ENCODE measurements around the gene P2RX4. TPM values are rescaled to one million over a fixed set of nuclear protein-coding genes. Genes with fewer than 3 reads are reported as not detected.
A peak's percentile ranks its signal among the peaks of the same experiment; 100 is the strongest.

P2RX4 gene
- polyA plus RNA-seq, 4 donors, result 23.9 to 39.9 (median 30.6) TPM

DNA sequence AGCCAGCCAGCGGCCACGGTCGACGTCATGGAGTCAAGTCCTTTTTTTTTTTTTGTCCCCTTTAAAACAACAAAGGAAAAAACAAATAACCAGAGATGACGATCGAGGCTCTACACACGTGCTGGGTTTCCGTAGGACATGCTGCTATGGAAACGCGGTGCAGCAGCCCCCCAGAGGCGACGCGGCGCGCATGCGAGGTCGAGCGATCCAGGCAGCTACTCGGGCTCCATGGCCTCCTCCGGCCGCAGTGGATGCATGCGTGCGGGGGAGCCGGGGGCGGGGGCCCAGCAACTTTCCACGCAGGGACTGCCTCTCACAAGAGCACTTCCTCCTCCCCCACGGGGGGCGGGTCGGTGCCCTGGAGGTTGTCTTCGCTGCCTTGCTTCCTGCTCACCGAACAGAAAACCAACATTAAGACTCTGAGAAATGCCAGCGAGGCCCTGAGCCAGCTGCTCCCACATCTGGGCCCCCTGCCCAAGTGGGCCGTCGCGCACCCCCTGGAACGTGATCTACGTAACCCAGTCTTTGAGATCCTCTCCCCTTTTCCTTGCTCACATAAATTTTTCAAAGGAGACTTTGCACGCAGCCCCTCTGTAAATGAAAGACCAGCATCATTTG is 30.7 kb downstream of the P2RX4 start:
- DNase-seq (ENCODE audit: low read depth in 4 of 4, low spot score in 3 of 4), result peak in 3 of 4 donors; percentile 57 to 72 (median 71)

DNA sequence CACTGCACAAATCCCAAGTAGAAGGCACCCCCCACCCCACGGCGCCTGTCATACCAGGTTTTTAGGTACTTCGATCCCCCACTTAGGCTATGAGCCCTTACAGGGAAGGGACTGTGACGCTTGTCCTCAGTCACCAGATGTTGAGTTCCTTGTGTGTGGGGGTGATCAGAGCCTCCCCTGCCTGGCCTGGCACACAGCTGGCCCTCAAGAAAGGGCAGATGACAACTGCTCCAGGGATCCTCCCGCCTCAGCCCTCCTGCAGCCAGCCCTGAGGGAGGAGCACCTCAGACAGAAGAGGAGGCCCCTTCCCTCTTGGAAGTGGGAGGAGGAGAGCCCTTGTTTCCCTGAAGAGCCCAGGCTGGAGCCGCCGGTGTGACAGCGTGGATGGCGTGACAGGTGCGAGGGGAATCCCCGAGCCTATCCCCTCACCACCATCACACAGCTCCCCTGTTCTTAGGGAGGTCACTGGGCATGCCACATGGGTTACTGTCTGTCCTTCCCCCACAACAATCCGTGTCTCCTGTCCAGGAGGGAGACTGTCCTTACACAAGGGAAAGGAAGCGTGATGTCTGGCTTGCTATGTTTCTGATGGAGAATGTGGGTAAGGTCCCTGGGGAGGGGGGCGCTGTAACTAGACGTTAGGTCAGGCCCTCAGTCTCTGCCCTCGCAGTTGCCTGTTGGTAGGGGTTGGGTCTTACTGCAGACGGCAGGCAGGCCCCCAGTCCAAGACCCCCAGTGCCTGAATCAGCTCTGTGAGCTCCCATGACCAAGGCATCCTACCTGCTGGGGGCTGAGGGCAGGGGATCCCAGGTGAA is 31.4 kb downstream of the P2RX4 start:
- DNase-seq (ENCODE audit: low read depth in 4 of 4, low spot score in 3 of 4), result no peak

DNA sequence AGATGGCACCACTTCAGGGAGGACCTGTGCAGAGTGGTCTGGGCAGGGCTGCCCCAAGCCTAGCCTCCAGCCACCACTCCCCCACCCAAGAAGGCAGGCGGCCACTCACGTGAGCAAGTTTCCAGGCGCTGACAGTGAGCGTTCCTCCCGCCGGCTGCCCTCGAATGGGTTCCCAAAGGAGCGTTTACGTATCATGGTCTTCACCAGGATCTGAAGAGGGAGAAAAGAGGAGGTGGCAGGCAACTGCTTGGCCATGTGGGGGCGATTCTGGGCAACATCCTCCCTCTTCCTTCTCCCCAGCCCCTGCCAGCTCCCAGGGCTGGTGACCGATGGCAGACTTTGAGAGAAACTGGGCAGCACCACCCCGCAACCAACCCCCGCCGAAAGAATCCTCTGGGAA is 35.1 kb downstream of the P2RX4 start:
- DNase-seq (ENCODE audit: low read depth in 4 of 4, low spot score in 3 of 4), result no peak

GRCh38 chr12:121245951-121246350 is 36.0 kb downstream of the P2RX4 start:
- DNase-seq (ENCODE audit: low read depth in 4 of 4, low spot score in 3 of 4), result no peak

- DNase-seq (ENCODE audit: low read depth in 4 of 4, low spot score in 3 of 4), result no peak
These were observed 37.1 kb downstream of the P2RX4 start for GRCh38 chr12:121246893-121247557.

- DNase-seq (ENCODE audit: low read depth in 4 of 4, low spot score in 3 of 4), result peak in 1 of 4 donors; percentile 30
These were observed 38.7 kb downstream of the P2RX4 start for GRCh38 chr12:121248622-121249021.

- no peak for DNase-seq (ENCODE audit: low read depth in 4 of 4, low spot score in 3 of 4)
These were observed 40.4 kb downstream of the P2RX4 start for GRCh38 chr12:121250359-121250758.

DNA sequence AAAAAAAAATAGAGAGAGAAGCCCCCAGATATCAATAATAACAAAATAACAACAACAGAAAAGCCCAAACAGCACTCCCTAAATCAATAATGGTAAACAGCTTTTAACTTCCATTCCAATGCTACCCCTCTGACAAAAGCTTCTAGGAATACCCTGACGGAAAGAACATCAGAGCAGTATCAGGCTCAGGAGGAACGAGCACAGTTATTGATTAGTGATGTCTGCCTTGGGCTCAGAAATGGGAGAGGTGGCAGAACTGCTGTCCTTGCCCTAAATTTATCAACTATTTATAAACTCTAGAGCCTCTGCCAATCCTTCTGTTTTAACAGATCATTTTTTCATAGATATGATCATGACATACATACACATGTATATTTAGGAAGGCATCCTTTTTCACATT is 41.9 kb downstream of the P2RX4 start:
- no peak for DNase-seq (ENCODE audit: low read depth in 4 of 4, low spot score in 3 of 4)

- no peak for DNase-seq (ENCODE audit: low read depth in 4 of 4, low spot score in 3 of 4)
These were observed 42.9 kb downstream of the P2RX4 start for GRCh38 chr12:121252712-121253345.

DNA sequence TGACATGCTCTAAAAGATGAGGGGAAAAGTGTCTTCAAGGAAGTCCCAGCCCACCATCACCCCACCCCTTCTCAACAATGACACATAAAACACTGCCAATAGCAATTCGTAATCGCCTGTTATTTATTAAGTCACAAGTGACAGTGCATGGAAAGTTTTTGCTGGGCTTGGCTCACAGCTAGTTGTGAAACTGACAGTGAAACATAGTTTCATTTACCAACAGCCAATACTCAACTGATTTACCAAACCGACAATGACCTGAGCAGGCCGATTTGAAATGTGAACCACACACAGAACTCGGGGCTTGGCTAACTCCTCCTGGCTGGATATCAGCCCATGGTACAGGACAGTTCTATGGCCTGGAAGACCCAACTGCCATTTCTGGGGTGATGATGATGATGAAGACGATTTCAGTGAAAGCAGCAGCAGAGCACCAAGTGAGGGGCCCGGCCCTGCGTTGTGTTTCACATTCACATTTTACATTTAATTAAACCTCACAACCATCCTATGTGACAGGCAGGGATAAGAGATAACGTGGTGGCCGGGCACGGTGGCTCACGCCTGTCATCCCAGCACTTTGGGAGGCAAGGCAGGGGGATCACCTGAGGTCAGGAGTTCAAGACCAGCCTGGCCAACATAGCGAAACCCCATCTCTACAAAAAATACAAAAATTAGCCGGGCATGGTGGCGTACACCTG is 43.9 kb downstream of the P2RX4 start:
- no peak for DNase-seq (ENCODE audit: low read depth in 4 of 4, low spot score in 3 of 4)

- no peak for DNase-seq (ENCODE audit: low read depth in 4 of 4, low spot score in 3 of 4)
These were observed 45.5 kb downstream of the P2RX4 start for GRCh38 chr12:121255433-121255832.

GRCh38 chr12:121257704-121258449 is 47.9 kb downstream of the P2RX4 start:
- peak in 2 of 4 donors; percentile 37 to 80 for DNase-seq (ENCODE audit: low read depth in 4 of 4, low spot score in 3 of 4)

DNA sequence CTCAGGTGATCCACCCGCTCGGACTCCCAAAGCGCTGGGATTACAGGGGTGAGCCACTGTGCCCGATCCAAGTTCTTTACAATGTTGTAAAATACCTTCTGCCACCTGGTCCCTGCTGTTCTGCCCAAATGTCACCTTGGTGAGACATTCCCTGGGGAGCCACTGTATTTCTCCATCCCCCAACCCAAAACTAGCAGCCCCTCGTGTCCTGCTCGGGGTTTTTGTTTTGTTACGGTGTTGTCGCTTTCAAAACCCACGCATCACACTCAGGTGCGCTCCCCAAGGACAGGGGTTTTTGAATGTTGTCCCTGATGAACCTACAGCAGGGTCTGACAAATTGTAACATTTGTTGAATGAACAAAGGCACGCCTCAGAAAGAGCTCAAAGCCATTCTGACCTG is 49.1 kb downstream of the P2RX4 start:
- DNase-seq (ENCODE audit: low read depth in 4 of 4, low spot score in 3 of 4), result no peak

GRCh38 chr12:121260091-121260490 is 50.2 kb downstream of the P2RX4 start:
- no peak for DNase-seq (ENCODE audit: low read depth in 4 of 4, low spot score in 3 of 4)

DNA sequence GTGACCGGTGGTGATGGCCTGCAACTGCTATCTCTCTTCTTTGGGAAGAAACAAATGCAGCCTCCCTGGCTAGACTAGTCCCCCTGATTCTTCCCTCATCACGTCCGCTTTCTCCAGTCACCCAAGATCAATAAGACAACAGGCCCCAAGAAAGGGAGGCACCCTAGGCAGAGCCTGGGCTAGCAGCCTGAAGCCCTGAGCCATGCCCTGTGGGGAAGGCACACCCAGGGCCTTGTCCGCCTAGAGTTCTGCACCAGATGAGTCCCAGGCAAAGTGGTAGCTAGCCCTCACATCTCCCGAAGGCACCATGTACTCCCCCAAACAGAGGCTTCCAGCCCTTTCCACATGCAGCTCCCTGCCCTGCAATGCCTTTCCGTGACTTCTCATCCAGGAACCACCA is 51.5 kb downstream of the P2RX4 start:
- DNase-seq (ENCODE audit: low read depth in 4 of 4, low spot score in 3 of 4), result no peak

DNA sequence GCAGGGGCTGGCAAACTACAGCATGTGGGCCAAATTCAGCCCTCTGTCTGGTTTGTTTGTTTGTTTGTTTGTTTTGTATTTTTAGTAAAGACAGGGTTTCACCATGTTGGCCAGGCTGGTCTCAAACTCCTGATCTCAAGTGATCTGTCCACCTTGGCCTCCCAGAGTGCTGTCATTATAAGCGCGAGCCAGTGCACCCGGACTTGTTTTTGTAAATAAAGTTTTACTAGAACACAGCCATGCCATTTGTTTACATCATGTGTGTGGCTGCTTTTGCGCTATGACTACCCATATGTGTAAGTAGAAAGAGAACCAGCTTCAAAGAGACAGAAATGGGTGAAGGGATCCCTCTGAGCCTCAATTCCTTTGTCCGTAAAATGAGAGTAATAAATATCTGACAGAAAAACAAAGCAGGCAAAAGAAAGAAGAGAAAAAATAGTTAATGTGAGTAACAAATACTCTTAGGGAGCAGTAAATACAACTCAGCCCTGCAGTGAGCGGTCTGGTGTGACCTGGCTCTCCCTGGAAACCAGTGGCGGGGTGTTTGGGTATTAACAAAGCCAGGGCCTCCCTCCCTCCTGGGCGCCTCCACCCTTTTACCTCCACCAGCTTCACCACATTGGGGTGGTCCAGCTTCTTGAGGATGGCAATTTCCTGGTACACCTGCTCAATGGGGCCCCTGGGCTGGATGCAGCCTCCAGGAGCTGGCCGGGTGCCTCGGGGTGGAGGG is 53.4 kb downstream of the P2RX4 start:
- DNase-seq (ENCODE audit: low read depth in 4 of 4, low spot score in 3 of 4), result no peak

DNA sequence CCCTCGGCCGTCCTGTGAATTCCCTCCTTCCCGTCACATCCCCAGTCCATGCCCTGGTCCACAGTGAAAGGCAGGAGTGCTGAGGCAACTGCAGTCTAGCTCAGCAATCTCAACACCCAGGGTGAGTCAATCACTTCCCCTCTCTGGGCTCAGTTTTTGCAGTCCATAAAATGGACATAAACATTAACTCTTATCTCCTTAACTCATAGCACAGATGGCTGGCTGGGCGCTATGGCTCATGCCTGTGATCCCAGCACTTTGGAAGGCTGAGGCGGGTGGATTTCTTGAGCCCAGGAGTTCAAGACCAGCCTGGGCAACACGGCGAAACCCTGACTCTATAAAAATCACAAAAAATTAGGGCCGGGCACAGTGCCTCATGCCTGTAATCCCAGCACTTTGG is 54.2 kb downstream of the P2RX4 start:
- DNase-seq (ENCODE audit: low read depth in 4 of 4, low spot score in 3 of 4), result no peak

- no peak for DNase-seq (ENCODE audit: low read depth in 4 of 4, low spot score in 3 of 4)
These were observed 55.1 kb downstream of the P2RX4 start for GRCh38 chr12:121264951-121265515.

GRCh38 chr12:121267822-121268221 is 57.9 kb downstream of the P2RX4 start:
- DNase-seq (ENCODE audit: low read depth in 4 of 4, low spot score in 3 of 4), result no peak

All from left renal pelvis (tissue), 4 donors.